PC-3 (cell line): ENCODE results near the gene KAT5. TPM values are rescaled to one million over a fixed set of nuclear protein-coding genes. Genes with fewer than 3 reads are reported as not detected.
A peak's percentile ranks its signal among the peaks of the same experiment; 100 is the strongest.

ENCODE experiments used
- ATAC-seq: fragments of 200-7000 bp; cut with Tn5 transposase; 2 replicates; pipeline ENCODE4 v1.9.1; 2020; ENCODE audit warnings: mild to moderate bottlenecking, moderate library complexity
- BruUV-seq: library from RNA; stranded (reverse); fragments of 400-500 nt; replicated peaks from 2 replicates; lab custom pipeline; 2021; lab: Mats Ljungman, UMichigan
- CTCF ChIA-PET: fragments of 300-600 bp; sonication (Branson Sonifier 250); formaldehyde crosslinking; loops from one replicate; lab custom pipeline; 2022; ENCODE audit warnings: antibody characterized with exemption; lab: Charles Lee
- POLR2A ChIA-PET: fragments of 300-600 bp; sonication (Branson Sonifier 250); formaldehyde crosslinking; loops from one replicate; lab custom pipeline; 2022; ENCODE audit warnings: antibody characterized with exemption; ENCODE audit not compliant: unreplicated experiment; lab: Charles Lee
- DNase-seq: peaks from one replicate; pipeline ENCODE4 v3.0.0-alpha.2; 2015
- H2AFZ ChIP-seq: fragments of 300-600 bp; sonication (generic); 2 replicates; pipeline ENCODE4 v1.6.0; 2016; ENCODE audit warnings: antibody characterized with exemption, low read length
- H3F3A ChIP-seq: fragments of 300-600 bp; sonication (generic); one replicate; pipeline ENCODE4 v1.6.0; 2017; ENCODE audit warnings: antibody characterized with exemption, low read length, control low read depth, mild to moderate bottlenecking; ENCODE audit not compliant: unreplicated experiment
- H3K27ac ChIP-seq: fragments of 300-600 bp; sonication (generic); 2 replicates; pipeline ENCODE4 v1.5.1; 2016; ENCODE audit warnings: mild to moderate bottlenecking, low read length
- H3K27me3 ChIP-seq: fragments of 300-600 bp; sonication (generic); 2 replicates; pipeline ENCODE4 v1.6.1; 2016; ENCODE audit warnings: low read length, mixed read lengths
- H3K36me3 ChIP-seq: fragments of 300-600 bp; sonication (generic); 2 replicates; pipeline ENCODE4 v1.6.1; 2016; ENCODE audit warnings: low read depth, mixed run types, low read length, mixed read lengths
- H3K4me1 ChIP-seq: fragments of 300-600 bp; sonication (generic); 2 replicates; pipeline ENCODE4 v1.5.1; 2016; ENCODE audit warnings: low read length; ENCODE audit not compliant: insufficient read depth
- H3K4me2 ChIP-seq: fragments of 300-600 bp; sonication (generic); 2 replicates; pipeline ENCODE4 v1.6.0; 2016; ENCODE audit warnings: low read length
- H3K4me3 ChIP-seq: fragments of 300-600 bp; sonication (generic); 2 replicates; pipeline ENCODE4 v1.5.1; 2016; ENCODE audit warnings: mild to moderate bottlenecking, low read length, mixed read lengths
- H3K79me2 ChIP-seq: fragments of 300-600 bp; sonication (generic); 2 replicates; pipeline ENCODE4 v1.6.1; 2017; ENCODE audit warnings: low read length, mixed read lengths
- H3K9ac ChIP-seq: fragments of 300-600 bp; sonication (generic); 2 replicates; pipeline ENCODE4 v1.6.0; 2016; ENCODE audit warnings: mild to moderate bottlenecking, low read length
- H3K9me2 ChIP-seq: fragments of 300-600 bp; sonication (generic); replicated peaks from 2 replicates; pipeline ENCODE4 v1.6.1; 2016; ENCODE audit warnings: mixed run types, low read length, mixed read lengths
- H3K9me3 ChIP-seq: fragments of 300-600 bp; sonication (generic); 2 replicates; pipeline ENCODE4 v1.6.1; 2016; ENCODE audit warnings: low read length, mixed read lengths
- H4K20me1 ChIP-seq: fragments of 300-600 bp; sonication (generic); 2 replicates; pipeline ENCODE4 v1.6.1; 2016; ENCODE audit warnings: low read length, mixed read lengths
- CTCF ChIP-seq: fragments of 300-600 bp; sonication (generic); conservative IDR thresholded peaks from 2 replicates; pipeline ENCODE4 v1.5.1; 2017; ENCODE audit warnings: antibody characterized with exemption, low read depth, mild to moderate bottlenecking, low read length
- EZH2 ChIP-seq: fragments of 300-600 bp; sonication (generic); IDR thresholded peaks from one replicate; pipeline ENCODE4 v1.6.1; 2017; ENCODE audit warnings: antibody characterized with exemption, mild to moderate bottlenecking, low read length; ENCODE audit not compliant: unreplicated experiment
- EZH2phosphoT487 ChIP-seq: fragments of 300-600 bp; sonication (generic); IDR thresholded peaks from 2 replicates; pipeline ENCODE4 v1.6.1; 2018; ENCODE audit warnings: mild to moderate bottlenecking, antibody characterized with exemption, low read length, borderline replicate concordance
- intact Hi-C: fragments of 100-400 bp; cut with micrococcal nuclease; formaldehyde crosslinking; loops from 2 replicates; pipeline ENCODE4 v1.9.0; 2023
- total RNA-seq: library from RNA; depleted of rRNA; stranded (reverse); fragments of >200 nt; gene quantifications from 2 replicates; pipeline ENCODE4 v1.2.3, GENCODE V29; 2014

The KAT5 gene
- total RNA-seq, 1 experiment from 2014 or later = 74.9 TPM

- H3K4me3 ChIP-seq = no peak overlapping the region
- H3K27me3 ChIP-seq = no peaks in the 10 kb centered on the region
- no peaks in the 10 kb centered on the region for H4K20me1 ChIP-seq
- H3K9ac ChIP-seq = no peak overlapping the region
- H2AFZ ChIP-seq = no peak overlapping the region
- no peak for TF ChIP-seq EZH2phosphoT487
- TF ChIP-seq CTCF = no peak
- TF ChIP-seq EZH2 = no peak
- H3K9me2 ChIP-seq = no peaks in the 10 kb centered on the region
- DNase-seq (no peak), ATAC-seq (no peak)
- ChIA-PET POLR2A (interaction anchor here (0.6 kb wide), 1 partner anchor 113 kb away, joined by 3 read pairs; no protein-coding TSS in a partner anchor), CTCF (no interaction called here)
- H3K79me2 ChIP-seq = peaks cover 13% of the 10 kb centered on the region
- no peaks in the 10 kb centered on the region for H3F3A ChIP-seq
- H3K4me2 ChIP-seq = no peak overlapping the region
- BruUV-seq = no TSS peak
- peaks cover 13% of the 10 kb centered on the region for H3K36me3 ChIP-seq
- no peaks in the 10 kb centered on the region; the same call in 1 of the 2 replicates for H3K9me3 ChIP-seq
- H3K27ac ChIP-seq = no peak overlapping the region
- intact Hi-C loops = loop anchor here (10.0 kb wide), 1 partner anchor 275 kb away; no protein-coding TSS in a partner anchor
- peaks cover 11% of the 10 kb centered on the region for H3K4me1 ChIP-seq
Observed at GRCh38 chr11:65709661-65710060, 2.4 kb upstream of the KAT5 start.

DNA sequence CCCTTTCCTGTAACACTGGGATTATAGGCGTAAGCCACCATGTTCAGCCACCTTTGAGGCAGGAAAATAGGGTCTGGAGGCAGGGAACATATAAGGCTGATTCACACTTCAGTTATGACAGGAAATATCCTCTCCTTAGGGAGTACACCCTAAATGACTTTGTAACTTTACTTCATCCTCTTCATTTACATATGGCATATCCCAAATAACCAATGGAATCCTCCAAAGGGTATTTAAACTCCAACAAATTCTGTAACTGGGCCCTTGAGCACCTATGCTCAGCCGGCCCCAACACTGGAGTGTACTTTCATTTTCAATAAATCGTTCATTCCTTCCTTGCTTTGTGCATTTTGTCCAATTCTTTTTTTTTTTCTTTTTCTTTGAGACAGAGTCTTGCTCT is 1.6 kb upstream of the KAT5 start:
- H3F3A ChIP-seq = no peaks in the 10 kb centered on the region
- peaks cover 16% of the 10 kb centered on the region for H3K79me2 ChIP-seq
- H4K20me1 ChIP-seq = no peaks in the 10 kb centered on the region
- BruUV-seq = no TSS peak
- peak overlapping the region; percentile 25; the same call in 1 of the 2 replicates for H3K4me2 ChIP-seq
- H3K9ac ChIP-seq = no peak overlapping the region
- peaks cover 19% of the 10 kb centered on the region for H3K36me3 ChIP-seq
- ChIA-PET CTCF (no interaction called here), POLR2A (no interaction called here)
- H3K9me3 ChIP-seq = no peaks in the 10 kb centered on the region; the same call in 1 of the 2 replicates
- H2AFZ ChIP-seq = no peak overlapping the region
- H3K27me3 ChIP-seq = no peaks in the 10 kb centered on the region
- intact Hi-C loops = loop anchor here (10.0 kb wide), 1 partner anchor 274 kb away; no protein-coding TSS in a partner anchor
- peaks cover 11% of the 10 kb centered on the region for H3K4me1 ChIP-seq
- H3K27ac ChIP-seq = no peak overlapping the region
- ATAC-seq = no peak
- no peak for DNase-seq
- no peak overlapping the region for H3K4me3 ChIP-seq
- TF ChIP-seq CTCF (no peak), EZH2 (no peak), EZH2phosphoT487 (no peak)
- no peaks in the 10 kb centered on the region for H3K9me2 ChIP-seq

GRCh38 chr11:65712633-65713076 is 603 bp downstream of the KAT5 start:
- ATAC-seq (no peak; the same call in 1 of the 2 replicates), DNase-seq (no peak)
- H3K4me1 ChIP-seq = peaks cover 11% of the 10 kb centered on the region
- peaks cover 38% of the 10 kb centered on the region for H3K36me3 ChIP-seq
- ChIA-PET CTCF (interaction anchor here (0.6 to 1.7 kb wide), 7 partner anchors 9 to 175 kb away, joined by 3 to 17 read pairs (median 4); partner anchors contain the start of gene FIBP), POLR2A (interaction anchor here (0.6 to 0.7 kb wide), 7 partner anchors 22 to 677 kb away, joined by 3 to 8 read pairs (median 6); no protein-coding TSS in a partner anchor)
- no peaks in the 10 kb centered on the region for H3K9me2 ChIP-seq
- peaks cover 22% of the 10 kb centered on the region for H3K79me2 ChIP-seq
- TF ChIP-seq CTCF (no peak), EZH2 (no peak), EZH2phosphoT487 (no peak)
- peak overlapping the region; percentile 84 for H3K4me2 ChIP-seq
- no peaks in the 10 kb centered on the region for H4K20me1 ChIP-seq
- TSS peak; percentile 76 for BruUV-seq
- no peaks in the 10 kb centered on the region; the same call in 1 of the 2 replicates for H3K9me3 ChIP-seq
- peak overlapping the region; percentile 93; the same call in 1 of the 2 replicates for H3K9ac ChIP-seq
- intact Hi-C loops = loop anchor here (1.0 to 10.0 kb wide), 3 partner anchors 56 to 272 kb away; partner anchors contain the start of gene MUS81
- H3K27me3 ChIP-seq = no peaks in the 10 kb centered on the region
- H2AFZ ChIP-seq = no peak overlapping the region
- H3K4me3 ChIP-seq = peak overlapping the region; percentile 70
- H3F3A ChIP-seq = no peaks in the 10 kb centered on the region
- peak overlapping the region; percentile 91; the same call in 1 of the 2 replicates for H3K27ac ChIP-seq
